GM12878 (cell line): Measurements from ENCODE around the gene PPP1CA. TPM values are rescaled to one million over a fixed set of nuclear protein-coding genes. Genes with fewer than 3 reads are reported as not detected.

Source experiments
- BMI1 ChIP-seq: fragments of 450-650 bp; IDR thresholded peaks from 2 replicates; pipeline ENCODE4 v1.6.1; 2016; ENCODE audit warnings: mild to moderate bottlenecking, moderate library complexity, borderline replicate concordance
- BRCA1 ChIP-seq: IDR thresholded peaks from 2 replicates; pipeline ENCODE4 v1.6.1; 2011; ENCODE audit warnings: low read depth, low read length, improper control_type of control experiment
- CHD4 ChIP-seq: fragments of 200-600 bp; sonication (generic); IDR thresholded peaks from 2 replicates; pipeline ENCODE4 v1.6.1; 2016; ENCODE audit warnings: mild to moderate bottlenecking
- CREM ChIP-seq: IDR thresholded peaks from 2 replicates; pipeline ENCODE4 v1.6.1; 2014; ENCODE audit warnings: antibody characterized with exemption, low read depth
- MEF2A ChIP-seq: IDR thresholded peaks from 2 replicates; pipeline ENCODE4 v1.6.1; 2011; ENCODE audit warnings: low read depth, mild to moderate bottlenecking, low read length, moderate library complexity; ENCODE audit not compliant: insufficient read depth
- MTA3 ChIP-seq: IDR thresholded peaks from 2 replicates; pipeline ENCODE4 v1.6.1; 2012; ENCODE audit warnings: low read length, inconsistent platforms, borderline replicate concordance
- MXI1 ChIP-seq: fragments of 150-350 bp; IDR thresholded peaks from 2 replicates; pipeline ENCODE4 v1.6.1; 2011; ENCODE audit warnings: low read depth, mild to moderate bottlenecking, inconsistent platforms, low read length, improper control_type of control experiment
- NR2C2 ChIP-seq: IDR thresholded peaks from 2 replicates; pipeline ENCODE4 v1.6.1; 2011; ENCODE audit warnings: borderline replicate concordance, low read depth; ENCODE audit not compliant: control insufficient read depth, insufficient read length
- POLR2AphosphoS5 ChIP-seq: IDR thresholded peaks from 2 replicates; pipeline ENCODE4 v1.6.1; 2011; ENCODE audit warnings: mild to moderate bottlenecking, low read length, inconsistent platforms
- SREBF2 ChIP-seq: IDR thresholded peaks from 2 replicates; pipeline ENCODE4 v1.6.1; 2012; ENCODE audit warnings: mild to moderate bottlenecking, low read length
- SUPT20H ChIP-seq: IDR thresholded peaks from 2 replicates; pipeline ENCODE4 v1.6.1; 2011; ENCODE audit warnings: low read depth, mild to moderate bottlenecking, low read length, moderate library complexity, borderline replicate concordance; ENCODE audit not compliant: control insufficient read depth
- YY1 ChIP-seq: IDR thresholded peaks from 2 replicates; pipeline ENCODE4 v1.6.1; 2011; ENCODE audit warnings: low read depth, mild to moderate bottlenecking, low read length
- ZNF207 ChIP-seq: fragments of 450-650 bp; IDR thresholded peaks from 2 replicates; pipeline ENCODE4 v1.6.1; 2014; ENCODE audit warnings: antibody characterized with exemption, mild to moderate bottlenecking, borderline replicate concordance
- ZNF622 ChIP-seq: fragments of 450-650 bp; IDR thresholded peaks from 2 replicates; pipeline ENCODE4 v1.6.1; 2017; ENCODE audit warnings: mild to moderate bottlenecking, inconsistent platforms
- polyA plus RNA-seq, 11 experiments: library from polyadenylated mRNA; depleted of rRNA in 4 of 11; unstranded in 6 of 11; stranded (reverse) in 5 of 11; fragments of >200 nt; fragmentation: Nextera tagmentation in 4 of 11; fragmentation: Illumina TruSeq in 1 of 11; extraction: Ambion mirVana in 4 of 11; extraction: Trizol in 1 of 11; gene quantifications; 1 replicate in 1 of 11; 2 replicates in 10 of 11; pipeline versions ENCODE4 v1.2.1 to v1.2.3, GENCODE V29; 2011 to 2016; ENCODE audit warnings: inconsistent platforms in 2 of 11, missing spikeins in 2 of 11, low read depth in 1 of 11
- total RNA-seq, 4 experiments: library from RNA; depleted of rRNA in 3 of 4; stranded (reverse); fragments of >200 nt in 3 of 4; fragmentation: Illumina TruSeq in 1 of 4; extraction: Trizol in 1 of 4; gene quantifications; 2 replicates each; pipeline versions ENCODE4 v1.2.1 to v1.2.3, GENCODE V29; 2013 to 2021
- TF ChIP-seq, protein P1 (sequence below), 3 experiments: IDR thresholded peaks in 2 of 3; conservative IDR thresholded peaks in 1 of 3; 2 replicates each; pipeline ENCODE4 v1.5.1; 2011; ENCODE audit warnings: low read depth in 3 of 3, low read length in 3 of 3, mild to moderate bottlenecking in 3 of 3, control low read depth in 2 of 3, moderate library complexity in 2 of 3, inconsistent platforms in 1 of 3, mixed read lengths in 1 of 3; ENCODE audit not compliant: control insufficient read depth in 2 of 3, insufficient read depth in 1 of 3; ENCODE audit errors: extremely low read depth in 1 of 3
- TF ChIP-seq, protein P2 (sequence below): fragments of 450-650 bp; IDR thresholded peaks from 2 replicates; pipeline ENCODE4 v1.6.1; 2017; ENCODE audit warnings: antibody characterized with exemption, mild to moderate bottlenecking, moderate library complexity
- TF ChIP-seq, protein P3 (sequence below): fragments of 450-650 bp; conservative IDR thresholded peaks from 2 replicates; pipeline ENCODE4 v1.6.1; 2017; ENCODE audit warnings: mild to moderate bottlenecking, moderate library complexity
- TF ChIP-seq, protein P4 (sequence below): fragments of 450-650 bp; IDR thresholded peaks from 2 replicates; pipeline ENCODE4 v1.6.1; 2017; ENCODE audit warnings: mild to moderate bottlenecking
- TF ChIP-seq, protein P5 (sequence below): fragments of 450-650 bp; IDR thresholded peaks from 2 replicates; pipeline ENCODE4 v1.6.1; 2014; ENCODE audit warnings: mild to moderate bottlenecking

The PPP1CA gene
- total and polyA plus RNA-seq, 10 of the 15 experiments (the other 5 are each of a cell fraction or from before 2014, with no cell fraction given): 26.4 to 458 (median 240) TPM

DNA sequence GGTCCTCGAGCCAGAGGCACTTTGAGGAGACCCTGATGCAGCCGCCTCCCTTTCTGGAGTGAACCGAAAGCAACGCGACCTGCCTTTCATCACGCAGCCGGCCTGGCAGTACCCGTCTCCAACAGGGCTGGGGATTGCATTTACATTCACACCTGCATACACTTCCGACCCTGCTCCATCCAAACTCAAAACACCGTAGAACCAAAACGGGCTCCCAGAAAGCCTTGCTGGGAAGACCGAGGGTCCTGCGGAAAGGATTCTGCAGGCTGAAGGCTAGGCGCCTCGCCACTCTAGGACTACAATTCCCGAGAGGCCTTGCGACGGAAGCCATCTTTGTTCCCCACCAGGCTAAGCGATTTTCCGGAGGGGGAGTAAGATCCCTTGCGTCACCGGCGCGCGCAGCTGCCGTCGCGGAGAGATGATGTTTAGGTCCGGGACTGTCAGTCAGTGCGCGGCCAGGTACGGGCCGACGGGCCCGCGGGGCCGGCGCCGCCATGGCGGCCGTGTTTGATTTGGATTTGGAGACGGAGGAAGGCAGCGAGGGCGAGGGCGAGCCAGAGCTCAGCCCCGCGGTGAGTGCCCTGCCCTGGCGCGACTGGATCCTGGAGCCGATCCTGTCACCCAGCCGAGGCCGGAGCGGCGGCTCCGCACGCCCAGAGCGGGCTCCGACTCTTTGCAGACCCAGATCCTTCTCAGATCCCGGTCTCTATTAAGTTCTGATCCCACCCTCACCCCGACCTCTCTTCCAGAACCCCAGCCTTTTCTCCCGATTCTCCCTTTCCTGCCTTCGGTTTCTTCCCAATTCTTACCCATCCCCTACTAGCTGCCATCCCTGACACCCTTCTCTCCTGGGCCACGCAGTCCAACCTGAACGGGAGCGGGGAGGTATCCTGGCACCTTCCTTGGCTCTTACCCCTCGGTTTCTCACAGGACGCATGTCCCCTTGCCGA, 26.7 kb upstream of the PPP1CA start, which contains the start of gene RPS6KB2 (continued):
- TF ChIP-seq, protein P1, sequence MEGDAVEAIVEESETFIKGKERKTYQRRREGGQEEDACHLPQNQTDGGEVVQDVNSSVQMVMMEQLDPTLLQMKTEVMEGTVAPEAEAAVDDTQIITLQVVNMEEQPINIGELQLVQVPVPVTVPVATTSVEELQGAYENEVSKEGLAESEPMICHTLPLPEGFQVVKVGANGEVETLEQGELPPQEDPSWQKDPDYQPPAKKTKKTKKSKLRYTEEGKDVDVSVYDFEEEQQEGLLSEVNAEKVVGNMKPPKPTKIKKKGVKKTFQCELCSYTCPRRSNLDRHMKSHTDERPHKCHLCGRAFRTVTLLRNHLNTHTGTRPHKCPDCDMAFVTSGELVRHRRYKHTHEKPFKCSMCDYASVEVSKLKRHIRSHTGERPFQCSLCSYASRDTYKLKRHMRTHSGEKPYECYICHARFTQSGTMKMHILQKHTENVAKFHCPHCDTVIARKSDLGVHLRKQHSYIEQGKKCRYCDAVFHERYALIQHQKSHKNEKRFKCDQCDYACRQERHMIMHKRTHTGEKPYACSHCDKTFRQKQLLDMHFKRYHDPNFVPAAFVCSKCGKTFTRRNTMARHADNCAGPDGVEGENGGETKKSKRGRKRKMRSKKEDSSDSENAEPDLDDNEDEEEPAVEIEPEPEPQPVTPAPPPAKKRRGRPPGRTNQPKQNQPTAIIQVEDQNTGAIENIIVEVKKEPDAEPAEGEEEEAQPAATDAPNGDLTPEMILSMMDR (IDR thresholded peaks at IDR 0.05 in 2 of 3, conservative IDR thresholded peaks at IDR 0.05 in 1 of 3; ENCODE audit: control insufficient read depth in 2 of 3, extremely low read depth in 1 of 3, insufficient read depth in 1 of 3, low read depth in 3 of 3, low read length in 3 of 3): no peak
- TF ChIP-seq NR2C2 (no peak), SUPT20H (no peak), YY1 (peak; percentile 99), ZNF207 (peak; percentile 96; the same call in 1 of the 2 replicates), BMI1 (no peak), ZNF622 (no peak), SREBF2 (no peak), POLR2AphosphoS5 (peak; percentile 76; the same call in 1 of the 2 replicates), MTA3 (no peak), MXI1 (peak; percentile 49; the same call in 1 of the 2 replicates), BRCA1 (0 out of 2 replicates have a peak, but pooled peaks have one; percentile 26), MEF2A (0 out of 2 replicates have a peak, but pooled peaks have one; percentile 49), CHD4 (no peak), CREM (peak; percentile 100)
- TF ChIP-seq, protein P2, sequence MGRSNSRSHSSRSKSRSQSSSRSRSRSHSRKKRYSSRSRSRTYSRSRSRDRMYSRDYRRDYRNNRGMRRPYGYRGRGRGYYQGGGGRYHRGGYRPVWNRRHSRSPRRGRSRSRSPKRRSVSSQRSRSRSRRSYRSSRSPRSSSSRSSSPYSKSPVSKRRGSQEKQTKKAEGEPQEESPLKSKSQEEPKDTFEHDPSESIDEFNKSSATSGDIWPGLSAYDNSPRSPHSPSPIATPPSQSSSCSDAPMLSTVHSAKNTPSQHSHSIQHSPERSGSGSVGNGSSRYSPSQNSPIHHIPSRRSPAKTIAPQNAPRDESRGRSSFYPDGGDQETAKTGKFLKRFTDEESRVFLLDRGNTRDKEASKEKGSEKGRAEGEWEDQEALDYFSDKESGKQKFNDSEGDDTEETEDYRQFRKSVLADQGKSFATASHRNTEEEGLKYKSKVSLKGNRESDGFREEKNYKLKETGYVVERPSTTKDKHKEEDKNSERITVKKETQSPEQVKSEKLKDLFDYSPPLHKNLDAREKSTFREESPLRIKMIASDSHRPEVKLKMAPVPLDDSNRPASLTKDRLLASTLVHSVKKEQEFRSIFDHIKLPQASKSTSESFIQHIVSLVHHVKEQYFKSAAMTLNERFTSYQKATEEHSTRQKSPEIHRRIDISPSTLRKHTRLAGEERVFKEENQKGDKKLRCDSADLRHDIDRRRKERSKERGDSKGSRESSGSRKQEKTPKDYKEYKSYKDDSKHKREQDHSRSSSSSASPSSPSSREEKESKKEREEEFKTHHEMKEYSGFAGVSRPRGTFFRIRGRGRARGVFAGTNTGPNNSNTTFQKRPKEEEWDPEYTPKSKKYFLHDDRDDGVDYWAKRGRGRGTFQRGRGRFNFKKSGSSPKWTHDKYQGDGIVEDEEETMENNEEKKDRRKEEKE: no peak
- TF ChIP-seq, protein P3, sequence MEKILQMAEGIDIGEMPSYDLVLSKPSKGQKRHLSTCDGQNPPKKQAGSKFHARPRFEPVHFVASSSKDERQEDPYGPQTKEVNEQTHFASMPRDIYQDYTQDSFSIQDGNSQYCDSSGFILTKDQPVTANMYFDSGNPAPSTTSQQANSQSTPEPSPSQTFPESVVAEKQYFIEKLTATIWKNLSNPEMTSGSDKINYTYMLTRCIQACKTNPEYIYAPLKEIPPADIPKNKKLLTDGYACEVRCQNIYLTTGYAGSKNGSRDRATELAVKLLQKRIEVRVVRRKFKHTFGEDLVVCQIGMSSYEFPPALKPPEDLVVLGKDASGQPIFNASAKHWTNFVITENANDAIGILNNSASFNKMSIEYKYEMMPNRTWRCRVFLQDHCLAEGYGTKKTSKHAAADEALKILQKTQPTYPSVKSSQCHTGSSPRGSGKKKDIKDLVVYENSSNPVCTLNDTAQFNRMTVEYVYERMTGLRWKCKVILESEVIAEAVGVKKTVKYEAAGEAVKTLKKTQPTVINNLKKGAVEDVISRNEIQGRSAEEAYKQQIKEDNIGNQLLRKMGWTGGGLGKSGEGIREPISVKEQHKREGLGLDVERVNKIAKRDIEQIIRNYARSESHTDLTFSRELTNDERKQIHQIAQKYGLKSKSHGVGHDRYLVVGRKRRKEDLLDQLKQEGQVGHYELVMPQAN: peak; percentile 84
- TF ChIP-seq, protein P4, sequence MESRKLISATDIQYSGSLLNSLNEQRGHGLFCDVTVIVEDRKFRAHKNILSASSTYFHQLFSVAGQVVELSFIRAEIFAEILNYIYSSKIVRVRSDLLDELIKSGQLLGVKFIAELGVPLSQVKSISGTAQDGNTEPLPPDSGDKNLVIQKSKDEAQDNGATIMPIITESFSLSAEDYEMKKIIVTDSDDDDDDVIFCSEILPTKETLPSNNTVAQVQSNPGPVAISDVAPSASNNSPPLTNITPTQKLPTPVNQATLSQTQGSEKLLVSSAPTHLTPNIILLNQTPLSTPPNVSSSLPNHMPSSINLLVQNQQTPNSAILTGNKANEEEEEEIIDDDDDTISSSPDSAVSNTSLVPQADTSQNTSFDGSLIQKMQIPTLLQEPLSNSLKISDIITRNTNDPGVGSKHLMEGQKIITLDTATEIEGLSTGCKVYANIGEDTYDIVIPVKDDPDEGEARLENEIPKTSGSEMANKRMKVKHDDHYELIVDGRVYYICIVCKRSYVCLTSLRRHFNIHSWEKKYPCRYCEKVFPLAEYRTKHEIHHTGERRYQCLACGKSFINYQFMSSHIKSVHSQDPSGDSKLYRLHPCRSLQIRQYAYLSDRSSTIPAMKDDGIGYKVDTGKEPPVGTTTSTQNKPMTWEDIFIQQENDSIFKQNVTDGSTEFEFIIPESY: 0 out of 2 replicates have a peak, but pooled peaks have one; percentile 18
- TF ChIP-seq, protein P5, sequence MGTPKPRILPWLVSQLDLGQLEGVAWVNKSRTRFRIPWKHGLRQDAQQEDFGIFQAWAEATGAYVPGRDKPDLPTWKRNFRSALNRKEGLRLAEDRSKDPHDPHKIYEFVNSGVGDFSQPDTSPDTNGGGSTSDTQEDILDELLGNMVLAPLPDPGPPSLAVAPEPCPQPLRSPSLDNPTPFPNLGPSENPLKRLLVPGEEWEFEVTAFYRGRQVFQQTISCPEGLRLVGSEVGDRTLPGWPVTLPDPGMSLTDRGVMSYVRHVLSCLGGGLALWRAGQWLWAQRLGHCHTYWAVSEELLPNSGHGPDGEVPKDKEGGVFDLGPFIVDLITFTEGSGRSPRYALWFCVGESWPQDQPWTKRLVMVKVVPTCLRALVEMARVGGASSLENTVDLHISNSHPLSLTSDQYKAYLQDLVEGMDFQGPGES: no peak
